Measurements from ENCODE around the gene LRTM2. TPM values are rescaled to one million over a fixed set of nuclear protein-coding genes. Genes with fewer than 3 reads are reported as not detected.

LRTM2 gene
- total and polyA plus RNA-seq, 11 donors, result not detected

GRCh38 chr12:1863823-1864222 lies 43.5 kb downstream of the LRTM2 start:
- no peaks in the 10 kb centered on the region for H3K36me3 ChIP-seq
- H3K27me3 ChIP-seq, result peaks cover 0 to 41% (median 9%) of the 10 kb centered on the region in 9 donors
- peaks cover 0 to 7% (median 0%) of the 10 kb centered on the region in 12 donors for H3K9me3 ChIP-seq
- no peaks in the 10 kb centered on the region for H3K4me1 ChIP-seq
- H3K27ac ChIP-seq, result no peak overlapping the region
- intact Hi-C loops (cut with DNase I), result no loop called here
- DNase-seq, result no peak
- WGBS, 4 donors, result 84 to 92% (median 89%) methylated on average over 16 of the region's 16 CpGs
- TF ChIP-seq POLR2A (IDR thresholded peaks at IDR 0.05), result no peak
- TF ChIP-seq, protein P1, sequence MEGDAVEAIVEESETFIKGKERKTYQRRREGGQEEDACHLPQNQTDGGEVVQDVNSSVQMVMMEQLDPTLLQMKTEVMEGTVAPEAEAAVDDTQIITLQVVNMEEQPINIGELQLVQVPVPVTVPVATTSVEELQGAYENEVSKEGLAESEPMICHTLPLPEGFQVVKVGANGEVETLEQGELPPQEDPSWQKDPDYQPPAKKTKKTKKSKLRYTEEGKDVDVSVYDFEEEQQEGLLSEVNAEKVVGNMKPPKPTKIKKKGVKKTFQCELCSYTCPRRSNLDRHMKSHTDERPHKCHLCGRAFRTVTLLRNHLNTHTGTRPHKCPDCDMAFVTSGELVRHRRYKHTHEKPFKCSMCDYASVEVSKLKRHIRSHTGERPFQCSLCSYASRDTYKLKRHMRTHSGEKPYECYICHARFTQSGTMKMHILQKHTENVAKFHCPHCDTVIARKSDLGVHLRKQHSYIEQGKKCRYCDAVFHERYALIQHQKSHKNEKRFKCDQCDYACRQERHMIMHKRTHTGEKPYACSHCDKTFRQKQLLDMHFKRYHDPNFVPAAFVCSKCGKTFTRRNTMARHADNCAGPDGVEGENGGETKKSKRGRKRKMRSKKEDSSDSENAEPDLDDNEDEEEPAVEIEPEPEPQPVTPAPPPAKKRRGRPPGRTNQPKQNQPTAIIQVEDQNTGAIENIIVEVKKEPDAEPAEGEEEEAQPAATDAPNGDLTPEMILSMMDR (IDR thresholded peaks at IDR 0.05), result no peak
- ATAC-seq, result no peak
- H3K4me3 ChIP-seq, result no peak overlapping the region

DNA sequence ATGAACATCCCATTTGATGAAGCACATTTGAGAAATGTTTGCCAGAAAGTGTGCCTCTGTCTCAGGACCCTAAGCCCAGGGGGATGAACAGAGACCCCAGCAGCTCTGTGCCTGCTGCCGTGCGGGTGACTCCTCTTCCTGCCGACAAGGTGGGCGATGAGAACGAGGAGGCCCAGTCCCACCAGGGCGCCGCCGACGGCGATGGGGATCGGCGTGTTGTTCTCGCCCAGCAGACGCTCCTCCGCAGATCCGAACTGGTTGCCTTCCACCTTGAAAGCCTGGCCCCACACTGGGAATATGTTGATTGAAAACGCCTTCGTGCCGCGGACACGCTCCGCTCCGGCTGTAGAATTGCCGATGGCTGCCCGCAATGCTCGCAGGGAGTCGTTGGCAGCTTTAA lies 44.1 kb downstream of the LRTM2 start:
- H3K4me3 ChIP-seq, result no peak overlapping the region
- H3K36me3 ChIP-seq, result no peaks in the 10 kb centered on the region
- WGBS, 4 donors, result 43 to 53% (median 47%) methylated on average over 27 of the region's 27 CpGs
- no peaks in the 10 kb centered on the region for H3K4me1 ChIP-seq
- no peak overlapping the region for H3K27ac ChIP-seq
- intact Hi-C loops (cut with DNase I), result no loop called here
- H3K9me3 ChIP-seq, result peaks cover 0 to 7% (median 0%) of the 10 kb centered on the region in 12 donors
- DNase-seq, result no peak
- no peak for ATAC-seq
- TF ChIP-seq POLR2A (IDR thresholded peaks at IDR 0.05), result no peak
- TF ChIP-seq, protein P1 (IDR thresholded peaks at IDR 0.05), result no peak
- peaks cover 0 to 41% (median 9%) of the 10 kb centered on the region in 9 donors for H3K27me3 ChIP-seq

GRCh38 chr12:1864867-1865266 lies 44.5 kb downstream of the LRTM2 start:
- Histone ChIP-seq H3K27me3 (peaks cover 0 to 41% (median 9%) of the 10 kb centered on the region in 9 donors), H3K27ac (no peak overlapping the region), H3K36me3 (no peaks in the 10 kb centered on the region), H3K9me3 (peaks cover 0 to 7% (median 0%) of the 10 kb centered on the region in 12 donors), H3K4me1 (no peaks in the 10 kb centered on the region), H3K4me3 (no peak overlapping the region)
- DNase-seq (no peak), ATAC-seq (no peak)
- TF ChIP-seq, protein P1 (IDR thresholded peaks at IDR 0.05), result no peak
- no peak for TF ChIP-seq POLR2A (IDR thresholded peaks at IDR 0.05)
- 49 to 63% (median 55%) methylated on average over 17 to 37 of the region's 37 CpGs for WGBS, 4 donors
- intact Hi-C loops (cut with DNase I), result no loop called here

- H3K4me3 ChIP-seq, result no peak overlapping the region
- peaks cover 0 to 41% (median 9%) of the 10 kb centered on the region in 9 donors for H3K27me3 ChIP-seq
- DNase-seq (no peak), ATAC-seq (no peak)
- H3K36me3 ChIP-seq, result no peaks in the 10 kb centered on the region
- no peaks in the 10 kb centered on the region for H3K4me1 ChIP-seq
- no peak overlapping the region for H3K27ac ChIP-seq
- 83 to 89% (median 87%) methylated on average over 30 to 32 of the region's 32 CpGs for WGBS, 4 donors
- peaks cover 0 to 7% (median 0%) of the 10 kb centered on the region in 12 donors for H3K9me3 ChIP-seq
- no peak for TF ChIP-seq POLR2A (IDR thresholded peaks at IDR 0.05)
- TF ChIP-seq, protein P1 (IDR thresholded peaks at IDR 0.05), result no peak
- intact Hi-C loops (cut with DNase I), result no loop called here
Observed at GRCh38 chr12:1865284-1865866, 45.0 kb downstream of the LRTM2 start.
